ENCODE data around the gene COP1.

The COP1 gene

GRCh38 chr1:175947771-175948170 is 259.3 kb downstream of the COP1 start:
- DNase-seq: no peak

- no peak for DNase-seq
Observed at GRCh38 chr1:175944591-175944990, 262.5 kb downstream of the COP1 start.

GRCh38 chr1:175941164-175941563 is 265.9 kb downstream of the COP1 start:
- DNase-seq: no peak

- DNase-seq: no peak
Observed at GRCh38 chr1:175936736-175937135, 270.4 kb downstream of the COP1 start.

GRCh38 chr1:175935566-175936115 is 271.4 kb downstream of the COP1 start:
- DNase-seq: no peak

GRCh38 chr1:175935166-175935565 is 271.9 kb downstream of the COP1 start:
- no peak for DNase-seq

- DNase-seq: no peak
Observed at GRCh38 chr1:175933801-175934200, 273.3 kb downstream of the COP1 start.

GRCh38 chr1:175927944-175928343 is 279.1 kb downstream of the COP1 start:
- no peak for DNase-seq

GRCh38 chr1:175922254-175922881 is 284.7 kb downstream of the COP1 start:
- DNase-seq: no peak

- DNase-seq: no peak
Observed at GRCh38 chr1:175920381-175920780, 286.7 kb downstream of the COP1 start.

- DNase-seq: no peak
Observed at GRCh38 chr1:175919001-175919400, 288.1 kb downstream of the COP1 start.

- no peak for DNase-seq
Observed at GRCh38 chr1:175918364-175918801, 288.7 kb downstream of the COP1 start.

- no peak for DNase-seq
Observed at GRCh38 chr1:175914115-175914514, 293.0 kb downstream of the COP1 start.

GRCh38 chr1:175911138-175911537 is 295.9 kb downstream of the COP1 start:
- DNase-seq: no peak

GRCh38 chr1:175906370-175906769 is 300.7 kb downstream of the COP1 start:
- no peak for DNase-seq

- no peak for DNase-seq
Observed at GRCh38 chr1:175904808-175905207, 302.3 kb downstream of the COP1 start.

- DNase-seq: no peak
Observed at GRCh38 chr1:175902281-175902680, 304.8 kb downstream of the COP1 start.

GRCh38 chr1:175901076-175901836 is 305.8 kb downstream of the COP1 start:
- no peak for DNase-seq

- no peak for DNase-seq
Observed at GRCh38 chr1:175900171-175900570, 306.9 kb downstream of the COP1 start.

- DNase-seq: no peak
Observed at GRCh38 chr1:175895966-175896365, 311.1 kb downstream of the COP1 start.
